K562 (cell line): Measurements from ENCODE around the gene SURF6. TPM values are rescaled to one million over a fixed set of nuclear protein-coding genes. Genes with fewer than 3 reads are reported as not detected.
A peak's percentile ranks its signal among the peaks of the same experiment; 100 is the strongest.

Experiments used
- ATAC-seq: fragments of 200-7000 bp; cut with Tn5 transposase; 3 replicates; pipeline ENCODE4 v1.9.1; 2020; ENCODE audit warnings: moderate library complexity
- BruUV-seq: library from RNA; stranded (reverse); fragments of 400-500 nt; replicated peaks from 2 replicates; lab custom pipeline; 2021; lab: Mats Ljungman, UMichigan
- CTCF ChIA-PET: fragments of 300-600 bp; formaldehyde crosslinking; extraction: SDS; loops from one replicate; lab custom pipeline; 2021; ENCODE audit warnings: low intra/inter-chr PET ratio; lab: Yijun Ruan, JAX
- POLR2A ChIA-PET: fragments of 300-600, 350-650 bp; sonication (Branson Sonifier 250); formaldehyde crosslinking; extraction: SDS; loops from one replicate; lab custom pipeline; 2021; ENCODE audit warnings: antibody characterized with exemption, inconsistent platforms; lab: Yijun Ruan, JAX
- DNase-seq, 4 experiments: peaks; one replicate each; pipeline versions ENCODE4 v3.0.0 to v3.0.0-alpha.2; 2011 to 2018; ENCODE audit warnings: low spot score in 3 of 4, mixed read lengths in 3 of 4; ENCODE audit errors: extremely low read depth in 1 of 4
- FAIRE-seq: peaks from 2 replicates; lab custom pipeline; 2011; peaks lifted over from hg19 to GRCh38; lab: Jason Lieb, UNC
- H2AFZ ChIP-seq: 2 replicates; pipeline ENCODE4 v1.6.0; 2011; ENCODE audit warnings: low read depth, low read length, control low read depth, inconsistent platforms
- H3K27ac ChIP-seq: fragments of 200-600 bp; 3 replicates; pipeline ENCODE4 v1.8.0; 2011; ENCODE audit warnings: low read depth, mild to moderate bottlenecking, control low read depth, inconsistent platforms, low read length, moderate library complexity, mixed read lengths; ENCODE audit errors: extremely low read depth
- H3K27me3 ChIP-seq, 2 experiments: fragments of 300-600 bp in 1 of 2; 2 replicates in 1 of 2; 3 replicates in 1 of 2; pipeline versions ENCODE4 v1.6.0 to v1.8.0; 2011; ENCODE audit warnings: inconsistent platforms in 2 of 2, low read length in 2 of 2, mild to moderate bottlenecking in 1 of 2, mixed read lengths in 1 of 2, moderate library complexity in 1 of 2; ENCODE audit not compliant: control insufficient read depth in 2 of 2, insufficient read depth in 2 of 2
- H3K36me3 ChIP-seq: fragments of 300-600 bp; 3 replicates; pipeline ENCODE4 v1.8.0; 2011; ENCODE audit warnings: mild to moderate bottlenecking, low read length, inconsistent platforms; ENCODE audit not compliant: control insufficient read depth, insufficient read depth
- H3K4me1 ChIP-seq, 2 experiments: fragments of 200-600 bp in 1 of 2; replicated peaks in 1 of 2; 2 replicates in 1 of 2; 3 replicates in 1 of 2; pipeline versions ENCODE4 v1.5.1 to v1.8.0; 2011; ENCODE audit warnings: inconsistent platforms in 2 of 2, low read length in 2 of 2, mild to moderate bottlenecking in 1 of 2, mixed read lengths in 1 of 2, moderate library complexity in 1 of 2; ENCODE audit not compliant: control insufficient read depth in 2 of 2, insufficient read depth in 2 of 2
- H3K4me2 ChIP-seq: 2 replicates; pipeline ENCODE4 v1.6.1; 2011; ENCODE audit warnings: low read length, control low read depth, inconsistent platforms, mixed read lengths; ENCODE audit not compliant: insufficient read depth
- H3K4me3 ChIP-seq: fragments of 200-600 bp; sonication (generic), shearing (Covaris generic); 2 replicates; pipeline ENCODE4 v1.5.1; 2016; ENCODE audit warnings: control low read depth, inconsistent platforms
- H3K79me2 ChIP-seq: fragments of 200-600 bp; 3 replicates; pipeline ENCODE4 v1.8.0; 2011; ENCODE audit warnings: low read length, inconsistent platforms; ENCODE audit not compliant: control insufficient read depth, insufficient read depth
- H3K9ac ChIP-seq, 2 experiments: 2 replicates each; pipeline versions ENCODE4 v1.6.0 to v1.6.1; 2011; ENCODE audit warnings: low read depth in 2 of 2, low read length in 2 of 2, control low read depth in 1 of 2, inconsistent platforms in 1 of 2, mild to moderate bottlenecking in 1 of 2, mixed read lengths in 1 of 2; ENCODE audit not compliant: insufficient read depth in 1 of 2
- H3K9me1 ChIP-seq: one replicate; pipeline ENCODE4 v1.6.0; 2011; ENCODE audit warnings: inconsistent platforms, mild to moderate bottlenecking, low read length, moderate library complexity; ENCODE audit not compliant: control insufficient read depth, insufficient read depth
- H3K9me3 ChIP-seq: replicated peaks from 2 replicates; pipeline ENCODE4 v1.5.1; 2011; ENCODE audit warnings: low read depth, low read length, inconsistent platforms; ENCODE audit not compliant: control insufficient read depth, insufficient read depth
- H4K20me1 ChIP-seq: replicated peaks from 2 replicates; pipeline ENCODE4 v1.6.1; 2011; ENCODE audit warnings: low read length, inconsistent platforms, mixed read lengths; ENCODE audit not compliant: control insufficient read depth, insufficient read depth
- ETS2 ChIP-seq: IDR thresholded peaks from 2 replicates; pipeline ENCODE4 v1.6.1; 2016; ENCODE audit warnings: borderline replicate concordance, missing genetic modification characterization, mild to moderate bottlenecking, moderate library complexity, missing compliant biosample characterization; ENCODE audit not compliant: poor library complexity, severe bottlenecking
- POLR2G ChIP-seq: fragments of 200-400 bp; formaldehyde crosslinking; IDR thresholded peaks from 2 replicates; pipeline ENCODE4 v1.6.1; 2017; ENCODE audit warnings: low read depth, mild to moderate bottlenecking, antibody characterized with exemption, low read length, moderate library complexity
- RBFOX2 ChIP-seq: fragments of 200-400 bp; formaldehyde crosslinking; IDR thresholded peaks from 2 replicates; pipeline ENCODE4 v1.6.1; 2017; ENCODE audit warnings: low read depth, mild to moderate bottlenecking, low read length, moderate library complexity
- TCF7 ChIP-seq: sonication (generic); IDR thresholded peaks from 2 replicates; pipeline ENCODE4 v1.6.1; 2016; ENCODE audit warnings: antibody characterized with exemption, borderline replicate concordance
- WGBS: fragments of 100-300 bp; shearing (Covaris generic); methylation state at CpG from one replicate; pipeline ENCODE4 v1.1.6; 2016; ENCODE audit warnings: low coverage, mixed read lengths; ENCODE audit not compliant: insufficient coverage; ENCODE audit errors: missing lambda C conversion rate; 5-methylcytosine and 5-hydroxymethylcytosine counted together
- in situ Hi-C: fragments of 300-500 bp; cut with MboI; formaldehyde crosslinking; loops from 4 replicates; pipeline ENCODE4 v1.15.0; 2018; ENCODE audit warnings: inconsistent platforms, mixed read lengths
- intact Hi-C: fragments of 100-400 bp; cut with micrococcal nuclease; formaldehyde crosslinking; loops from 2 replicates; pipeline ENCODE4 v1.14.2; 2022
- polyA plus RNA-seq, 8 experiments: library from polyadenylated mRNA; depleted of rRNA in 4 of 8; stranded (reverse) in 5 of 8; unstranded in 3 of 8; fragments of >200 nt; fragmentation: Nextera tagmentation in 2 of 8; fragmentation: Illumina TruSeq in 1 of 8; extraction: Ambion mirVana in 2 of 8; extraction: Trizol in 1 of 8; gene quantifications; 2 replicates each; pipeline versions ENCODE4 v1.2.1 to v1.2.3, GENCODE V29; 2011 to 2014; ENCODE audit warnings: inconsistent platforms in 1 of 8, missing spikeins in 1 of 8
- total RNA-seq, 7 experiments: library from RNA; depleted of rRNA in 6 of 7; stranded (reverse); fragments of >200 nt in 6 of 7; fragmentation: Illumina TruSeq in 2 of 7; extraction: Trizol in 2 of 7; gene quantifications; 2 replicates each; pipeline versions ENCODE4 v1.2.1 to v1.2.3, GENCODE V29; 2011 to 2021; ENCODE audit warnings: low replicate concordance in 1 of 7

Gene SURF6
- total and polyA plus RNA-seq, 9 of the 15 experiments (the other 6 are each of a cell fraction or from before 2014, with no cell fraction given), result 1.4 to 68.3 (median 14.7) TPM

- Histone ChIP-seq H3K4me2 (no peak overlapping the region), H3K36me3 (peaks cover 98% of the 10 kb centered on the region)
- TF ChIP-seq TCF7, result no peak
- TF ChIP-seq POLR2G, result peak; percentile 18; the same call in 1 of the 2 replicates
- TF ChIP-seq, all 486 proteins: peak for 1
- DNase-seq (no peak), ATAC-seq (no peak), FAIRE-seq (no peak)
- Histone ChIP-seq H3K79me2 (peaks cover 66% of the 10 kb centered on the region), H3K27ac (no peak overlapping the region), H3K4me3 (no peak overlapping the region), H3K4me1 (peaks cover 22 to 23% of the 10 kb centered on the region in 2 experiments; a peak in 4 of 5 replicates), H3K27me3 (no peaks in the 10 kb centered on the region), H4K20me1 (peaks cover 68% of the 10 kb centered on the region), H3K9me3 (no peaks in the 10 kb centered on the region), H3K9ac (no peak overlapping the region), H2AFZ (no peak overlapping the region), H3K9me1 (peaks cover 34% of the 10 kb centered on the region)
- ChIA-PET POLR2A (interaction anchor here (0.9 to 8.5 kb wide), 3 partner anchors 7 to 10 kb away, joined by 4 to 109 read pairs (median 81); partner anchors contain the start of genes STKLD1, SURF1, SURF2 and SURF4), CTCF (no interaction called here)
- BruUV-seq, result no TSS peak
- intact Hi-C loops (no loop called here), in situ Hi-C loops (no loop called here)
- 93% methylated on average over 10 of the region's 10 CpGs for WGBS
Measured at GRCh38 chr9:133367778-133368177, 31.8 kb upstream of the SURF6 start.

- no peak overlapping the region for H2AFZ ChIP-seq
- ChIA-PET CTCF (no interaction called here), POLR2A (interaction anchor here (1.1 to 8.5 kb wide), 3 partner anchors 7 to 12 kb away, joined by 3 to 109 read pairs (median 81); partner anchors contain the start of genes STKLD1, SURF1, SURF2 and SURF4)
- peaks cover 98% of the 10 kb centered on the region for H3K36me3 ChIP-seq
- TF ChIP-seq ETS2 (tag), result no peak
- peak; percentile 54; the same call in 1 of the 2 replicates for TF ChIP-seq RBFOX2
- TF ChIP-seq POLR2G, result peak; percentile 44; the same call in 1 of the 2 replicates
- H3K27ac ChIP-seq, result no peak overlapping the region
- no peaks in the 10 kb centered on the region for H3K27me3 ChIP-seq
- no peak for DNase-seq
- WGBS, result 97% methylated on average over 21 of the region's 22 CpGs
- H3K4me1 ChIP-seq, result peaks cover 16 to 25% of the 10 kb centered on the region in 2 experiments; a peak in 4 of 5 replicates
- in situ Hi-C loops, result no loop called here
- no peak overlapping the region for H3K4me2 ChIP-seq
- peaks cover 63% of the 10 kb centered on the region for H4K20me1 ChIP-seq
- H3K4me3 ChIP-seq, result no peak overlapping the region
- H3K9me1 ChIP-seq, result peaks cover 34% of the 10 kb centered on the region
- H3K9me3 ChIP-seq, result no peaks in the 10 kb centered on the region
- H3K79me2 ChIP-seq, result peaks cover 60% of the 10 kb centered on the region
- H3K9ac ChIP-seq, result no peak overlapping the region
- ATAC-seq, result no peak
- intact Hi-C loops, result no loop called here
- FAIRE-seq, result no peak
- no TSS peak for BruUV-seq
Measured at GRCh38 chr9:133367221-133367620, 31.2 kb upstream of the SURF6 start.
